ENCODE data around the gene ASNSD1. TPM values are rescaled to one million over a fixed set of nuclear protein-coding genes. Genes with fewer than 3 reads are reported as not detected.

Gene ASNSD1
- total and polyA plus RNA-seq, 9 of the 15 experiments (the other 6 are each of a cell fraction or from before 2014, with no cell fraction given), result 23.9 to 56.4 (median 38.3) TPM

DNA sequence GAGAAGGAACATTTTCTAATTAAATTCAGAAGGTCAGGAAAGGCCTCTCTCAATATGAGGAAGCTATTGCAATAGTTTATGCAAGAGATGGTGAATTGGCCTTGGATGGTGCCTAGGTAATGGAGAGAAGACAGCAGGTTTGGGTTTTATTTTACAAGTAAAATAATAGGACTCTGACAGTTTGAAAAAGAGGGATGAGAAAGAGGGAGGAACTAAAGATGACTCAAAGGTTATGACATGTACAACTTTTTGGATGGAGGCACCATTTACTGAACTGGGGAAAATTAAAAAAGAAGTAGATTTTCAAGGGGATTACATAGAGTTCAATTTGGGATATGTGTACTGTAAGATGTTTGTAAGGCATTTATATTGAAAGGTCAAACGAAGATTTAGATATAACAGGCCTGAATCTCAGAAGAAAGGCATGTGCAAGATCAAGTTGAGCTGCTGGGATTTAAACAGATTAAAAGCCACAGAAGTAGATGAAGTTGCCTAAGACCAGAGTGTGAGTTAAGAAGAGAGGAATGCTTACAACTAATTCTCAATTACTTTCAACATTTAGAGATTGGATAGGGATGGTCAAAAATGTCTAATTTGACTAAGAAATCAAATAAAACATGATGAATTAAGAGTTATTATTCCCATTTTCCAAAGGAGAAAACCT, 12.3 kb upstream of the ASNSD1 start (continued):
- TF ChIP-seq ZNF41 (CRISPR knock-in tag; conservative IDR thresholded peaks at IDR 0.05), result no peak
- TF ChIP-seq HMG20B (CRISPR knock-in tag; IDR thresholded peaks at IDR 0.05), result no peak
- no peak for TF ChIP-seq NBN (IDR thresholded peaks at IDR 0.05; ENCODE audit: low read depth)
- no peak for TF ChIP-seq LCOR (CRISPR knock-in tag; IDR thresholded peaks at IDR 0.05)
- no peak for TF ChIP-seq CHD4 (IDR thresholded peaks at IDR 0.05; ENCODE audit: insufficient read depth, insufficient replicate concordance, low read depth, low read length, poor library complexity, severe bottlenecking)
- no peak for TF ChIP-seq ZNF263 (CRISPR knock-in tag; IDR thresholded peaks at IDR 0.05; ENCODE audit: borderline replicate concordance)

DNA sequence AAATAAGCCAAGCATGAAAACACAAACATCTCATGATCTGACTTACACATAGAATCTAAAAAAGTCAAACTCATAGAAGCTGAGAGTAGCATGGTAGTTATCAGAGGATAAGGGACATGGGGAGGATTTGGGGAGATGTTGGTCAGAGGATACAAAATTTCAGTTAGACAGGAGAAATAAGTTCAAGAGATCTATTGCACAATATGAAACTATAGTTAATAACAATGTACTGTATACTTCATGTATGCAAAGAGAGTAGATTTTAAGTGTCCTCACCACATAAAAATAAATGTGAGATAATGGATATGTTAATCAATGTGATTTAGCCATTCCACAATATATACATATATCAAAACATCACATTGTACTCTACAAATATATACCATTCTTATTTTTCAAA, 10.0 kb upstream of the ASNSD1 start:
- no TSS peak for BruUV-seq (replicated peaks)
- intact Hi-C loops (cut with micrococcal nuclease) (no loop called here), in situ Hi-C loops (cut with MboI) (no loop called here)
- Histone ChIP-seq H3K4me3 (no peak overlapping the region), H3K27me3 (ENCODE audit: control insufficient read depth in 2 of 2, insufficient read depth in 2 of 2, low read length in 2 of 2) (no peaks in the 10 kb centered on the region), H3K4me2 (ENCODE audit: insufficient read depth, low read length) (no peak overlapping the region), H3K9ac (ENCODE audit: insufficient read depth in 1 of 2, low read depth in 2 of 2, low read length in 2 of 2) (no peak overlapping the region), H3K36me3 (ENCODE audit: control insufficient read depth, insufficient read depth, low read length) (no peaks in the 10 kb centered on the region), H3K4me1 (replicated peaks in 1 of 2; ENCODE audit: control insufficient read depth in 2 of 2, insufficient read depth in 2 of 2, low read length in 2 of 2) (no peaks in the 10 kb centered on the region), H2AFZ (ENCODE audit: low read depth, low read length) (no peak overlapping the region), H3K79me2 (ENCODE audit: control insufficient read depth, insufficient read depth, low read length) (no peaks in the 10 kb centered on the region), H3K27ac (ENCODE audit: extremely low read depth, low read depth, low read length) (no peak overlapping the region), H3K9me1 (ENCODE audit: control insufficient read depth, insufficient read depth, low read length) (no peaks in the 10 kb centered on the region), H3K9me3 (replicated peaks; ENCODE audit: control insufficient read depth, insufficient read depth, low read depth, low read length) (no peaks in the 10 kb centered on the region; the same call in 1 of the 2 replicates), H4K20me1 (replicated peaks; ENCODE audit: control insufficient read depth, insufficient read depth, low read length) (no peaks in the 10 kb centered on the region)
- ChIA-PET CTCF (ENCODE audit: low intra/inter-chr PET ratio) (no interaction called here), POLR2A (no interaction called here)
- no peak for DNase-seq (ENCODE audit: extremely low read depth in 1 of 4, low spot score in 3 of 4)
- no peak for ATAC-seq
- TF ChIP-seq MECOM (CRISPR knock-in tag; IDR thresholded peaks at IDR 0.05), result no peak
- 0 out of 2 replicates have a peak, but pooled peaks have one; percentile 46 for TF ChIP-seq CEBPB (tag; IDR thresholded peaks at IDR 0.05)
- no peak for TF ChIP-seq SIN3A (IDR thresholded peaks at IDR 0.05; ENCODE audit: borderline replicate concordance in 2 of 2, control insufficient read depth in 1 of 2, low read depth in 2 of 2, low read length in 2 of 2)
- TF ChIP-seq, protein P1, sequence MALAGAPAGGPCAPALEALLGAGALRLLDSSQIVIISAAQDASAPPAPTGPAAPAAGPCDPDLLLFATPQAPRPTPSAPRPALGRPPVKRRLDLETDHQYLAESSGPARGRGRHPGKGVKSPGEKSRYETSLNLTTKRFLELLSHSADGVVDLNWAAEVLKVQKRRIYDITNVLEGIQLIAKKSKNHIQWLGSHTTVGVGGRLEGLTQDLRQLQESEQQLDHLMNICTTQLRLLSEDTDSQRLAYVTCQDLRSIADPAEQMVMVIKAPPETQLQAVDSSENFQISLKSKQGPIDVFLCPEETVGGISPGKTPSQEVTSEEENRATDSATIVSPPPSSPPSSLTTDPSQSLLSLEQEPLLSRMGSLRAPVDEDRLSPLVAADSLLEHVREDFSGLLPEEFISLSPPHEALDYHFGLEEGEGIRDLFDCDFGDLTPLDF (CRISPR knock-in tag; IDR thresholded peaks at IDR 0.05), result no peak
- no peak for TF ChIP-seq CEBPG (CRISPR knock-in tag; IDR thresholded peaks at IDR 0.05)
- peak in 1 of 2 experiments; percentile 59; a peak in 1 of 4 replicates for TF ChIP-seq CEBPG (tag; conservative IDR thresholded peaks at IDR 0.05 in 1 of 2, IDR thresholded peaks at IDR 0.05 in 1 of 2)
- TF ChIP-seq, protein P2, sequence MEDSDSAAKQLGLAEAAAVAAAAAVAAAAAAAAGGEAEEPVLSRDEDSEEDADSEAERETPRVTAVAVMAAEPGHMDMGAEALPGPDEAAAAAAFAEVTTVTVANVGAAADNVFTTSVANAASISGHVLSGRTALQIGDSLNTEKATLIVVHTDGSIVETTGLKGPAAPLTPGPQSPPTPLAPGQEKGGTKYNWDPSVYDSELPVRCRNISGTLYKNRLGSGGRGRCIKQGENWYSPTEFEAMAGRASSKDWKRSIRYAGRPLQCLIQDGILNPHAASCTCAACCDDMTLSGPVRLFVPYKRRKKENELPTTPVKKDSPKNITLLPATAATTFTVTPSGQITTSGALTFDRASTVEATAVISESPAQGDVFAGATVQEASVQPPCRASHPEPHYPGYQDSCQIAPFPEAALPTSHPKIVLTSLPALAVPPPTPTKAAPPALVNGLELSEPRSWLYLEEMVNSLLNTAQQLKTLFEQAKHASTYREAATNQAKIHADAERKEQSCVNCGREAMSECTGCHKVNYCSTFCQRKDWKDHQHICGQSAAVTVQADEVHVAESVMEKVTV (CRISPR knock-in tag; IDR thresholded peaks at IDR 0.05), result no peak
- TF ChIP-seq SAFB (IDR thresholded peaks at IDR 0.05; ENCODE audit: borderline replicate concordance, low read depth, low read length), result no peak
- no peak for TF ChIP-seq ZNF3 (CRISPR knock-in tag; IDR thresholded peaks at IDR 0.05)
- no peak for FAIRE-seq
